Measurements from ENCODE around the gene SNX32. TPM values are rescaled to one million over a fixed set of nuclear protein-coding genes. Genes with fewer than 3 reads are reported as not detected.

The SNX32 gene
- total and polyA plus RNA-seq, 2 of the 13 experiments (the other 11 are each of a cell fraction or from before 2014, with no cell fraction given): 0.09 to 0.34 TPM

DNA sequence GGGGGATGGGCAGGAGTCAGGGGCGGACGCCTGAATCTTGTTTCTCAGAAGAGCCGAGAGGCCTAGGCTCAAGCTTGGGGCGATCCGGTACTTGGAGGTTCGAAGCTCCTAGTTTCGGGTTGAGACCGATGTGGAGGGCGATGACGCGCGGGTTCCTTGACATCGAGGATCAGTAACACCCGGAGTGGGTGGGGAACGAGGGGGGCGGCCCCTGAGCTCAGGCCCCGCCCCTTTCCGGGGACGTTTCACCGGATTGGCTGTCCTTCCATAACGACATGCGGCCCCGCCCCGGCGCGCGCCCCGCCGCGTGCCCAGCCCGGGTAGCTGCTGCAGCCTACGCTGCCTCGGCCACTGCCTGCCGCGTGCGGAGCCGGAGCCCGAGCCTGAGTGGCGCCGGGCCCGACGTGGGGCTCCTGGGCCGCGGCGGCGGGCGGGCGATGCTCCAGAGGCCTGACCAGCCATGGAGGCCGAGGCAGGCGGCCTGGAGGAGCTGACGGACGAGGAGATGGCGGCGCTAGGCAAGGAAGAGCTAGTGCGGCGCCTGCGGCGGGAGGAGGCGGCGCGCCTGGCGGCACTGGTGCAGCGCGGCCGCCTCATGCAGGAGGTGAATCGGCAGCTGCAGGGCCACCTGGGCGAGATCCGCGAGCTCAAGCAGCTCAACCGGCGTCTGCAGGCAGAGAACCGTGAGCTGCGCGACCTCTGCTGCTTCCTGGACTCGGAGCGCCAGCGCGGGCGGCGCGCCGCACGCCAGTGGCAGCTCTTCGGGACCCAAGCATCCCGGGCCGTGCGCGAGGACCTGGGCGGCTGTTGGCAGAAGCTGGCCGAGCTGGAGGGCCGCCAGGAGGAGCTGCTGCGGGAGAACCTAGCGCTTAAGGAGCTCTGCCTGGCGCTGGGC, 56.8 kb downstream of the SNX32 start, which contains the start of gene CCDC85B (continued):
- TF ChIP-seq, protein P1, sequence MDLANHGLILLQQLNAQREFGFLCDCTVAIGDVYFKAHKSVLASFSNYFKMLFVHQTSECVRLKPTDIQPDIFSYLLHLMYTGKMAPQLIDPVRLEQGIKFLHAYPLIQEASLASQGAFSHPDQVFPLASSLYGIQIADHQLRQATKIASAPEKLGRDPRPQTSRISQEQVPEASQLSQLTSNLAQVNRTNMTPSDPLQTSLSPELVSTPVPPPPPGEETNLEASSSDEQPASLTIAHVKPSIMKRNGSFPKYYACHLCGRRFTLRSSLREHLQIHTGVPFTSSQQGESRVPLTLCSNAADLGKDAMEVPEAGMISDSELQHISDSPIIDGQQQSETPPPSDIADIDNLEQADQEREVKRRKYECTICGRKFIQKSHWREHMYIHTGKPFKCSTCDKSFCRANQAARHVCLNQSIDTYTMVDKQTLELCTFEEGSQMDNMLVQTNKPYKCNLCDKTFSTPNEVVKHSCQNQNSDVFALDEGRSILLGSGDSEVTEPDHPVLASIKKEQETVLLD (CRISPR knock-in tag; IDR thresholded peaks at IDR 0.05; ENCODE audit: low read depth): peak; percentile 83
- TF ChIP-seq ARHGAP35 (CRISPR knock-in tag; IDR thresholded peaks at IDR 0.05; ENCODE audit: borderline replicate concordance) (peak; percentile 90), ZNF772 (CRISPR knock-in tag; IDR thresholded peaks at IDR 0.05) (peak; percentile 53; the same call in 1 of the 2 replicates), ZFP90 (CRISPR knock-in tag; IDR thresholded peaks at IDR 0.05; ENCODE audit: borderline replicate concordance) (peak; percentile 63; the same call in 1 of the 2 replicates), ZFP1 (CRISPR knock-in tag; IDR thresholded peaks at IDR 0.05) (no peak), TEAD2 (CRISPR knock-in tag; IDR thresholded peaks at IDR 0.05) (0 out of 2 replicates have a peak, but pooled peaks have one; percentile 8), NCOA1 (CRISPR knock-in tag; IDR thresholded peaks at IDR 0.05) (0 out of 2 replicates have a peak, but pooled peaks have one; percentile 36), ZNF83 (CRISPR knock-in tag; IDR thresholded peaks at IDR 0.05; ENCODE audit: borderline replicate concordance) (peak; percentile 54; the same call in 1 of the 2 replicates), ZNF263 (CRISPR knock-in tag; IDR thresholded peaks at IDR 0.05) (peak; percentile 67; the same call in 1 of the 2 replicates), FOXJ3 (CRISPR knock-in tag; IDR thresholded peaks at IDR 0.05; ENCODE audit: borderline replicate concordance) (no peak), SOX5 (CRISPR knock-in tag; IDR thresholded peaks at IDR 0.05; ENCODE audit: borderline replicate concordance) (no peak), RXRB (CRISPR knock-in tag; IDR thresholded peaks at IDR 0.05; ENCODE audit: borderline replicate concordance) (no peak), ZFX (CRISPR knock-in tag; IDR thresholded peaks at IDR 0.05; ENCODE audit: low read depth) (peak; percentile 89), KLF6 (CRISPR knock-in tag; IDR thresholded peaks at IDR 0.05) (peak; percentile 88; the same call in 1 of the 2 replicates), IRX3 (CRISPR knock-in tag; IDR thresholded peaks at IDR 0.05; ENCODE audit: borderline replicate concordance, low read depth) (peak; percentile 90; the same call in 1 of the 2 replicates), SMARCC2 (IDR thresholded peaks at IDR 0.05) (no peak)
- TF ChIP-seq, protein P2, sequence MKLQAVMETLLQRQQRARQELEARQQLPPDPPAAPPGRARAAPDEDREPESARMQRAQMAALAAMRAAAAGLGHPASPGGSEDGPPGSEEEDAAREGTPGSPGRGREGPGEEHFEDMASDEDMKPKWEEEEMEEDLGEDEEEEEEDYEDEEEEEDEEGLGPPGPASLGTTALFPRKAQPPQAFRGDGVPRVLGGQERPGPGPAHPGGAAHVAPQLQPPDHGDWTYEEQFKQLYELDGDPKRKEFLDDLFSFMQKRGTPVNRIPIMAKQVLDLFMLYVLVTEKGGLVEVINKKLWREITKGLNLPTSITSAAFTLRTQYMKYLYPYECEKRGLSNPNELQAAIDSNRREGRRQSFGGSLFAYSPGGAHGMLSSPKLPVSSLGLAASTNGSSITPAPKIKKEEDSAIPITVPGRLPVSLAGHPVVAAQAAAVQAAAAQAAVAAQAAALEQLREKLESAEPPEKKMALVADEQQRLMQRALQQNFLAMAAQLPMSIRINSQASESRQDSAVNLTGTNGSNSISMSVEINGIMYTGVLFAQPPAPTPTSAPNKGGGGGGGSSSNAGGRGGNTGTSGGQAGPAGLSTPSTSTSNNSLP (IDR thresholded peaks at IDR 0.05; ENCODE audit: low read depth, low read length): 0 out of 2 replicates have a peak, but pooled peaks have one; percentile 14
- TF ChIP-seq, protein P3, sequence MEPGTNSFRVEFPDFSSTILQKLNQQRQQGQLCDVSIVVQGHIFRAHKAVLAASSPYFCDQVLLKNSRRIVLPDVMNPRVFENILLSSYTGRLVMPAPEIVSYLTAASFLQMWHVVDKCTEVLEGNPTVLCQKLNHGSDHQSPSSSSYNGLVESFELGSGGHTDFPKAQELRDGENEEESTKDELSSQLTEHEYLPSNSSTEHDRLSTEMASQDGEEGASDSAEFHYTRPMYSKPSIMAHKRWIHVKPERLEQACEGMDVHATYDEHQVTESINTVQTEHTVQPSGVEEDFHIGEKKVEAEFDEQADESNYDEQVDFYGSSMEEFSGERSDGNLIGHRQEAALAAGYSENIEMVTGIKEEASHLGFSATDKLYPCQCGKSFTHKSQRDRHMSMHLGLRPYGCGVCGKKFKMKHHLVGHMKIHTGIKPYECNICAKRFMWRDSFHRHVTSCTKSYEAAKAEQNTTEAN (CRISPR knock-in tag; conservative IDR thresholded peaks at IDR 0.05): peak; percentile 75; the same call in 1 of the 2 replicates
- TF ChIP-seq, protein P4, sequence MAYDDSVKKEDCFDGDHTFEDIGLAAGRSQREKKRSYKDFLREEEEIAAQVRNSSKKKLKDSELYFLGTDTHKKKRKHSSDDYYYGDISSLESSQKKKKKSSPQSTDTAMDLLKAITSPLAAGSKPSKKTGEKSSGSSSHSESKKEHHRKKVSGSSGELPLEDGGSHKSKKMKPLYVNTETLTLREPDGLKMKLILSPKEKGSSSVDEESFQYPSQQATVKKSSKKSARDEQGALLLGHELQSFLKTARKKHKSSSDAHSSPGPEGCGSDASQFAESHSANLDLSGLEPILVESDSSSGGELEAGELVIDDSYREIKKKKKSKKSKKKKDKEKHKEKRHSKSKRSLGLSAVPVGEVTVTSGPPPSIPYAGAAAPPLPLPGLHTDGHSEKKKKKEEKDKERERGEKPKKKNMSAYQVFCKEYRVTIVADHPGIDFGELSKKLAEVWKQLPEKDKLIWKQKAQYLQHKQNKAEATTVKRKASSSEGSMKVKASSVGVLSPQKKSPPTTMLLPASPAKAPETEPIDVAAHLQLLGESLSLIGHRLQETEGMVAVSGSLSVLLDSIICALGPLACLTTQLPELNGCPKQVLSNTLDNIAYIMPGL (CRISPR knock-in tag; IDR thresholded peaks at IDR 0.05; ENCODE audit: borderline replicate concordance in 1 of 2, low read depth in 1 of 2): peak; percentile 40 to 68; a peak in 2 of 4 replicates
- TF ChIP-seq, protein P5, sequence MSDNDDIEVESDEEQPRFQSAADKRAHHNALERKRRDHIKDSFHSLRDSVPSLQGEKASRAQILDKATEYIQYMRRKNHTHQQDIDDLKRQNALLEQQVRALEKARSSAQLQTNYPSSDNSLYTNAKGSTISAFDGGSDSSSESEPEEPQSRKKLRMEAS (IDR thresholded peaks at IDR 0.05): peak; percentile 99
